ENCODE measurements around the gene SPRN.
"Not testable (repeated sequence)": the region's sequence is repeated elsewhere in the genome, so short reads cannot be mapped to it uniquely, and the experiment has no call there.

SPRN gene

GRCh38 chr10:133457100-133457841 lies 32.8 kb upstream of the SPRN start:
- no peak for DNase-seq

GRCh38 chr10:133456041-133456951 lies 31.9 kb upstream of the SPRN start:
- no peak for DNase-seq

- no peak for DNase-seq
Observed at GRCh38 chr10:133455611-133456031, 31.2 kb upstream of the SPRN start.

- no peak for DNase-seq
Observed at GRCh38 chr10:133455196-133455595, 30.8 kb upstream of the SPRN start.

- DNase-seq, result no peak
Observed at GRCh38 chr10:133454204-133454893, 29.9 kb upstream of the SPRN start.

- no peak for DNase-seq
Observed at GRCh38 chr10:133453516-133454203, 29.2 kb upstream of the SPRN start, which contains the start of gene SCART1. SCART1 (plus strand) TSS chr10:133453945; CDS start chr10:133453998, 53 bp downstream.

GRCh38 chr10:133452453-133452852 lies 28.0 kb upstream of the SPRN start:
- no peak for DNase-seq

GRCh38 chr10:133451346-133451745 lies 26.9 kb upstream of the SPRN start:
- DNase-seq, result no peak

GRCh38 chr10:133448120-133448519 lies 23.7 kb upstream of the SPRN start:
- DNase-seq, result no peak

- no peak for DNase-seq
Observed at GRCh38 chr10:133446979-133447378, 22.6 kb upstream of the SPRN start.

- no peak for DNase-seq
Observed at GRCh38 chr10:133445751-133446708, 21.6 kb upstream of the SPRN start.

- no peak for DNase-seq
Observed at GRCh38 chr10:133445268-133445732, 20.9 kb upstream of the SPRN start.

- DNase-seq, result no peak
Observed at GRCh38 chr10:133444342-133445267, 20.2 kb upstream of the SPRN start.

- DNase-seq, result no peak
Observed at GRCh38 chr10:133442967-133443924, 18.8 kb upstream of the SPRN start.

- no peak for DNase-seq
Observed at GRCh38 chr10:133442191-133442966, 18.0 kb upstream of the SPRN start.

GRCh38 chr10:133441780-133442179 lies 17.4 kb upstream of the SPRN start:
- no peak for DNase-seq

GRCh38 chr10:133441356-133441755 lies 16.9 kb upstream of the SPRN start:
- DNase-seq, result not testable (repeated sequence)
